AG04450 (cell line): ENCODE results near the gene RNASE7. TPM values are rescaled to one million over a fixed set of nuclear protein-coding genes. Genes with fewer than 3 reads are reported as not detected.
A peak's percentile ranks its signal among the peaks of the same experiment; 100 is the strongest.

Experiments used
- CTCF ChIA-PET: fragments of 300-600, 350-600 bp; formaldehyde crosslinking; extraction: SDS; loops from one replicate; lab custom pipeline; 2022; ENCODE audit warnings: antibody characterized with exemption, inconsistent platforms; lab: Charles Lee
- POLR2A ChIA-PET: fragments of 350-600 bp; formaldehyde crosslinking; extraction: SDS; loops from one replicate; lab custom pipeline; 2021; ENCODE audit warnings: antibody characterized with exemption, inconsistent platforms; lab: Yijun Ruan, JAX
- DNase-seq: peaks from one replicate; pipeline ENCODE4 v3.0.0-alpha.2; 2011; ENCODE audit warnings: low read depth, low spot score
- H3K27ac ChIP-seq: one replicate; pipeline ENCODE4 v1.5.1; 2012; ENCODE audit warnings: low read depth, low read length, control low read depth
- H3K27me3 ChIP-seq: one replicate; pipeline ENCODE4 v1.6.0; 2012; ENCODE audit warnings: low read length; ENCODE audit not compliant: control insufficient read depth, insufficient read depth
- H3K4me3 ChIP-seq: 2 replicates; pipeline ENCODE4 v1.5.1; 2011; ENCODE audit warnings: mild to moderate bottlenecking, low read depth, low read length, control low read depth
- H3K9me3 ChIP-seq: 2 replicates; pipeline ENCODE4 v1.5.1; 2012; ENCODE audit warnings: low read length; ENCODE audit not compliant: control insufficient read depth, insufficient read depth
- polyA plus RNA-seq: library from polyadenylated mRNA; depleted of rRNA; stranded (reverse); fragments of >200 nt; gene quantifications from 2 replicates; pipeline ENCODE4 v1.2.3, GENCODE V29; 2011
- TF ChIP-seq, protein P1 (sequence below): IDR thresholded peaks from 2 replicates; pipeline ENCODE4 v1.5.1; 2011; ENCODE audit warnings: low read depth, low read length, control low read depth, inconsistent platforms

RNASE7 gene
- polyA plus RNA-seq, 1 experiment = not detected

DNA sequence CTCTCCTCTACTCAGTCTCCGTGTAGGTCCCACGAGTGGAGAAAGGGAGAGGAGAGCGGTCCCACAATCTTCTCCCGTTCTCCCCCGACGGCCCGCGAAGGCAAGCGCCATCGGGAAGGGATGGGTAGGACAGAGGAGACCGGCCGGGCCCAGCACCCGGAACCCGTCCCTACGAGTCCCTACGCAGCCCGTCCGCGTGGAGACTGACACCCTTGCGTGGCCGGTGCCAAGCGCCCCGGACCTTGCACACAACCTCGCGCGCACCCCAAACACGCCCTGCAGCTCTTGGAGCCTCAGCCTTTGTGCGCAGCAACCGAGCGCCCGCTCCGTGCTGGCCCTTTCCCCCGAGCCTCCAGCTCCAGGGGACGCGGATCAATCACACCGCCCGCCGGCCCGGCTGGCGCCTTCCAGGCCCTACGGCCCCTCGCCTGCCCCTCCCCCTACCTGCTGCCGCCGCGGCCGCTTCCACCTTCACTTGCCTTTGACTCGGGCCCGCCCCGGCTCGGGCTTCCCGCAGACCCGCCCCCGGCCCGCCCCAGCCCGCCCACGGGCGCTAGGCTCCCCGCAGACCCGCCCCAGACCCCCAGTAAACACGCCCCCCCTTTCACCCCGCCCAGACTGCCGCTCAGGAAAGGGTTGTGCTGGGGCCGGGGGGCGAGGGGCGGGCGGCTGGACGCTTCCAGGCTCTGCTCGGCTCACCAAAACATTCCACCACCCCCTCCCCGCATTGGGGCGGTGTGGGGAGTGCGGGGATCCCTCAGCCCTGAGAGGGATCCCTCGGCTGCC, 17.4 kb upstream of the RNASE7 start, which contains the start of gene NDRG2:
TSS of gene NDRG2 (minus strand) at position 477 of the 786 bp plus-strand sequence. CDS start 1,746 bp downstream, outside the sequence.
- ChIA-PET CTCF (interaction anchor here (2.7 kb wide), 1 partner anchor 10 kb away, joined by 11 read pairs; no protein-coding TSS in a partner anchor), POLR2A (no interaction called here)
- no peak within 1 kb of the TSS for H3K27ac ChIP-seq
- no peak for DNase-seq
- peak within 1 kb of the TSS; percentile 50 for H3K4me3 ChIP-seq
- H3K27me3 ChIP-seq = peaks cover 75% of the 10 kb centered on the region
- TF ChIP-seq, protein P1, sequence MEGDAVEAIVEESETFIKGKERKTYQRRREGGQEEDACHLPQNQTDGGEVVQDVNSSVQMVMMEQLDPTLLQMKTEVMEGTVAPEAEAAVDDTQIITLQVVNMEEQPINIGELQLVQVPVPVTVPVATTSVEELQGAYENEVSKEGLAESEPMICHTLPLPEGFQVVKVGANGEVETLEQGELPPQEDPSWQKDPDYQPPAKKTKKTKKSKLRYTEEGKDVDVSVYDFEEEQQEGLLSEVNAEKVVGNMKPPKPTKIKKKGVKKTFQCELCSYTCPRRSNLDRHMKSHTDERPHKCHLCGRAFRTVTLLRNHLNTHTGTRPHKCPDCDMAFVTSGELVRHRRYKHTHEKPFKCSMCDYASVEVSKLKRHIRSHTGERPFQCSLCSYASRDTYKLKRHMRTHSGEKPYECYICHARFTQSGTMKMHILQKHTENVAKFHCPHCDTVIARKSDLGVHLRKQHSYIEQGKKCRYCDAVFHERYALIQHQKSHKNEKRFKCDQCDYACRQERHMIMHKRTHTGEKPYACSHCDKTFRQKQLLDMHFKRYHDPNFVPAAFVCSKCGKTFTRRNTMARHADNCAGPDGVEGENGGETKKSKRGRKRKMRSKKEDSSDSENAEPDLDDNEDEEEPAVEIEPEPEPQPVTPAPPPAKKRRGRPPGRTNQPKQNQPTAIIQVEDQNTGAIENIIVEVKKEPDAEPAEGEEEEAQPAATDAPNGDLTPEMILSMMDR = no peak
- no peaks in the 10 kb centered on the region; the same call in 1 of the 2 replicates for H3K9me3 ChIP-seq

DNA sequence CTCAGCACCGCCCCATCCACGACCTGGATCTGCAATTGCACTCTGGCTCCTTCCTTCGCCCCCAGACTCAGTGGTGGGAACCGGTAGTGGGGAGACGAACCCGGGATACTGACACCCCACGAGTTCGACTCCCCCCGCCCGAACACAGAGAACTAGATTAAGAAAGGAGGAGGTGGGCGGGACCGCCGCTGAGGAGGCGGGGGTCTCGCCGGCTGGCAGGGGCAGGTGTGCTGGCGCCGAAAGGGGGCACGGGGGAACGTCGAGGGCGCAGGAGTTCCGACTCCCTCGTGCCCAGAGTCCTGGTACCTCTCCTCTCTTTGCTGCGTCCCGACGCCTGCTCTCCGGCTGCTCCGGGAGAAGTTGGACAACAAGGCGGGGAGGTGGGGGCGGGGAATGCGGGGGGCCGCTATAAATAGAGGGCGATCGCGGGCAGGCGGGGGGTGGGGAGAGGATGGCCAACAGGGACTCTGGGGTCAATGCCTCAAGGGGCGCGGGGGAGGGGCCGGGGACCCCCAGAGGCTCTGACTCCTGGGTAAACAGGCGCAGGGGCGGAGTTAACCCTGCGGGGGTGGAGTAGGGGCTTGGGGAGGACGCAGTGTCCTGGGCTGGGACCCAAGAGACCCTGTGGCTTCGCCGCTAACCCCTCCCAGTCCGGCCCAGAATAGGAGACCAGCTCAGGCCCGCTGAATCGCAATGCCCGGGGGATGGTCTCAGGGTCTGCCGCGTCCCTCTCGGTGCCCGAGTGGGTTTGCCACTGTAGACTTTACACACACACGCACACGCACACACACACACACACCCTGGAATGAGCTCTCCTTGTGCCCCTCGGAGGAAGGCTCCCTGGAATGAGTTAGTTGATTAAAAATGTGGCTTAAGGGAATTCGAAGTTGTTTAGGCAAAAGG, 16.5 kb upstream of the RNASE7 start:
- peak overlapping the region; percentile 44 for H3K4me3 ChIP-seq
- H3K27ac ChIP-seq = no peak overlapping the region
- peaks cover 72% of the 10 kb centered on the region for H3K27me3 ChIP-seq
- ChIA-PET POLR2A (interaction anchor here (0.6 kb wide), 1 partner anchor 51 kb away, joined by 4 read pairs; no protein-coding TSS in a partner anchor), CTCF (interaction anchor here (1.1 to 1.6 kb wide), 4 partner anchors 11 to 55 kb away, joined by 4 to 7 read pairs (median 6); no protein-coding TSS in a partner anchor)
- TF ChIP-seq, protein P1 = no peak
- DNase-seq = no peak
- H3K9me3 ChIP-seq = no peaks in the 10 kb centered on the region; the same call in 1 of the 2 replicates

DNA sequence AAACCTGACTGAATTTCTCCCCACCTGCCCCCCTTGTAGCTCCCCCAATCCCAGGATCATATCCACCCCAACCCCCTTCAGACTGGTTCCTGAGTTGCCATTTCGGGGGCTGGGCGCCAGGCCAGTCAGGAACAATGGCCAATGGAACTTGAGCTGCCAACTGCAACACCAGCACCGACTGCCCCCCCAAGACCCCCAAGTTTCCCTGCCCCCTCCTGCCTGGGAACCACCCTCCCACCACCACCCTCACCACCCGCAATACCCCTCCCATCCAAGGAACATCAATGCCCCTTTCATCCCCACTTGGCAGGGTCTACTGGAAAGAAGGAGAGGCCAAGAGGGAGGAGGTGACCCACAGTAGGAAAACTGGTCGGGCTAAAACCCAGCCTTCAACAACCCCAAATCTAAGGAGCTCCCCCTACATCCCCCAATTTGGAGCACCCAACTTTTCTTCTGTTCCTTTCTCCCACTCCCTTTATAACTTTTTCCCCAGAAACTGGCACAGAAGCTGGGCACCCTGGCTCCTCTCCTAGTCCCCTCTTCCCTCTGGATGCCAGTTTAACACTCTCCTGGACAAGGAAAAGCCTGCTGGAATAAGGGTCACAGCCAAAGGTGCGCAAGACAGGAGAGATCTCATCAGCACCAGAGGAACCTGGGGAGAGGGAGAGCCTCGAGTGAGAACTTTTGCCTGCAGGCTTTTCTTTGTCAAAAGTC, 15.7 kb upstream of the RNASE7 start:
- no peaks in the 10 kb centered on the region; the same call in 1 of the 2 replicates for H3K9me3 ChIP-seq
- no peak overlapping the region for H3K27ac ChIP-seq
- CTCF ChIA-PET = interaction anchor here (1.1 to 1.6 kb wide), 4 partner anchors 12 to 55 kb away, joined by 4 to 7 read pairs (median 6); no protein-coding TSS in a partner anchor
- no peak overlapping the region for H3K4me3 ChIP-seq
- POLR2A ChIA-PET = interaction anchor here (0.6 kb wide), 1 partner anchor 52 kb away, joined by 4 read pairs; no protein-coding TSS in a partner anchor
- peaks cover 69% of the 10 kb centered on the region for H3K27me3 ChIP-seq
- no peak for DNase-seq
- TF ChIP-seq, protein P1 = no peak

DNA sequence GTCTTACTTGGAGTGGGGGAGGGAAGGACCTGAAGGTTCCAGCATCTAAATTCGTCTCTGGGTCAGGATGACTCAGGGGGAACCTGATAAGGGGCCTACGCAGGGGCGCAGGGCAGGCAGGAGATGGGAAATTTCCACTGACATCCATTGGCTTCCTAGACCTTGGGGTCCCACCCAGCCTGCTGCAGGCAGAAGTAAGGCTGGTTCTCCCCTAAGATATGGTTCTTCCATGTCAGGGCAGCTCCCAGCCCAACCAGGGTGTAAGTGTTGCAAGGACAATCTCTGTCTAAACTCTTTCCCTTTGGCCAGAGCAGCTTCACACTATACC, 15.2 kb upstream of the RNASE7 start:
- Histone ChIP-seq H3K9me3 (no peaks in the 10 kb centered on the region; the same call in 1 of the 2 replicates), H3K27me3 (peaks cover 70% of the 10 kb centered on the region), H3K4me3 (no peak overlapping the region), H3K27ac (no peak overlapping the region)
- POLR2A ChIA-PET = no interaction called here
- CTCF ChIA-PET = interaction anchor here (1.1 to 1.6 kb wide), 4 partner anchors 12 to 56 kb away, joined by 4 to 7 read pairs (median 6); no protein-coding TSS in a partner anchor
- TF ChIP-seq, protein P1 = no peak
- DNase-seq = no peak
